Left ventricle myocardium superior (tissue), 1 donor: Measurements from ENCODE around the gene BTBD17. TPM values are rescaled to one million over a fixed set of nuclear protein-coding genes. Genes with fewer than 3 reads are reported as not detected.

Experiments used
- ATAC-seq: fragments of 200-7000 bp; cut with Tn5 transposase; one replicate; pipeline ENCODE4 v1.9.1; 2020; ENCODE audit warnings: mild to moderate bottlenecking, moderate library complexity
- DNase-seq: peaks from one replicate; pipeline ENCODE4 v3.0.0-alpha.2; 2020
- intact Hi-C: fragments of 100-400 bp; cut with micrococcal nuclease; formaldehyde crosslinking; loops from one replicate; pipeline ENCODE4 v1.11.0; 2022
- total RNA-seq: library from RNA; stranded (reverse); fragmentation: NEBNext Ultra II Directional; extraction: Animal tissue kit (Norgen Biotek cat#: 25700); gene quantifications from one replicate; pipeline ENCODE4 v1.2.1, GENCODE V29; 2021
- donor health status: DM: no; HTN: yes; CAD: no; lungs with severe emphysema.

The BTBD17 gene
- total RNA-seq, 1 donor from 2014 or later: not detected

DNA sequence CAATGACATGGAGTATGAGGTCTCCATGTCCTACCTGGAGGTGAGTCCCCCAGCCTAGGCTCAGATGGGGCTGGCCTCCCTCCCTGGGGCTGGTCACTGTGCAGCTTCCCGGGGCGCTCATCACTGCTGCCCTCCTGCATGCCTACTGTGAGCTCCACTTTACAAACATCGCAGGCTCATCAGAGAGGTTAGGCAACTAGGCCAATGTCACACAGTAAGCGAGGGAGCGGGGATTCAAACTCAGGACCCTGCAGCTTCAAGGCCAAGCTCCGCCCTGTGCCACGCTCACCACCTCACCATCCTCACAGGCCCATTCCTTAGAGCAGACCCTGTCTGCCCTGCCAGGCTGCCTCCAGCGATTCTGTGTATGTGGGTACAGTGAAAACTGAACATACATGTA, 18.5 kb downstream of the BTBD17 start:
- no peak for DNase-seq
- no peak for ATAC-seq

DNA sequence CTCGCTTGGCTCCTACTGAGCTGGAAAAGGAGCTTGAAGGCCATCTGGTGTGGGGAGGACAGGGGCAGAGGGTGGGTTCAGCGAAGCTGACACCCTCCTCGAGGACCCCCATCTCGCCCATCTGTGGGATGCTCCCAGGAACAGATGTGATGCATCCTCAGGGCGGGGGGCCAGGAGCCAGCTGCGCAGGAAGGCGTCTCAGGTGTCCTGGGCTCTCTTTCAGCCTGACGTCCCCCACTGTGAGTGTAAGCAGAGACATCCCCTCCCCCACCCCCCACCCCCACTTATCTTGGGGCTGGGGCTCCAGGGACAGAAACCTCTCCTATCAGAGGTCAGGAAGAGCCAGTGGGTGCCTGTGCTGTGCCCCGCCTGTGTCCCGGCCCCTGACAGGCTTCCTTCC, 19.4 kb downstream of the BTBD17 start:
- ATAC-seq (no peak), DNase-seq (no peak)
- intact Hi-C loops: no loop called here

More for the DNA sequence above, 18.5 kb downstream of the BTBD17 start:
- intact Hi-C loops: no loop called here

DNA sequence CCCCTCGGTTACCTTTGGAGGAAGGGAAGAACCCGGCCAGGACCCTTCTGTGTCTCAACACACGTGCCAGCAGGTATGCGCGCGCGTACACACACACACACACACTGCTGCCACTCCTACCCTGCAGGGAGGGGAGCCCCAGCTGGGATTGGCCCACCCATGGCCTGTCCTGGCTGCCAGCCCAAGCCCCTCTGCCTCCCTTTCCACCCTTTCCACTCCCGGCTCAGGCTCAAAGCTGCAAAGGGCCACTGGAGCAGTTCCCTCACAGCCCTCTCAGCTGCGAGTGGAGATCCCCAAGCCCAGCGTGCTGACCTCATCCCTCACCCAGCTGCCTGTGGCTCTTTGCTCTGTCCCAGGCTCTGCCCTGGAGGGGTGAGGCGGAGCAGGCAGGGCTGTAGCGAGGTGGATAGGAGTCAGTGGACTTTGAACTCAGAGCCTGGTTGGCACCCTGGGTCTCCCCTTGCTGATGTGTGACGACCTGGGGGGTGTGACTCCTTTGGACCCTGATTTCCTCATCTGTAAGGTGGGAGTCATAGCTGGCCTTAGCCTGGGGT, 21.1 kb downstream of the BTBD17 start:
- ATAC-seq (no peak), DNase-seq (no peak)
- intact Hi-C loops: no loop called here

DNA sequence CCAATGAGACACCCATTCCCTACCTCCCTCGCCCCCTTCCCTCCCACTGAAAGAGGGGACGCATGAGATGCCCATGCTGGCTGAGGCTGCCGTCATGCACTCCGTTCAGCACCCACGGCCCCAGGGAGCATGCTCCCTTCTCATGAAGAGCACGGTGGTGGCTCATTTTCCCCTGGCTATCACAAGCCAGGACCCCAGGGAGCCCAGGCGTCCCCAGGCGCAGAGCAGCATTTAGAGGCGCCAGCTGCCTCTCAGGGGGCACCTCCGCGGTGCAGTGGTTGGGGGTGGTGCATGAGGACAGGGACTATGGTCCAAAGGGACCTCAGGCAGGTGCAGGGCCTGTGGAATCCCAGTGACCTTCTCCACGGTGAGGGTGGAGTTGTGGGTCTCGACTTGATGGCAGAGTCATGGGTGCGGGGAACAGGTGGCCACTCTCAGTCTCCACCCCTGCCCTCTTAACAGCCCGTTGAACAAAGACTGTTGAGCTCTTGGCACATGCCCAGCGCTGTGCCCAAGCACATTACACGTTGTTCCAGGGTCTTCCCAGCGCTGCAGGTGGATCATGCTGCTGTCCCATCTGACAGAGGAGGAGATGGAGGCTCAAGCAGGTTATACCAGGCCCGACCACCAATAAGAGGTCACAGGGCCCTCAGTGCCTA, 22.0 kb downstream of the BTBD17 start:
- intact Hi-C loops: no loop called here
- DNase-seq (no peak), ATAC-seq (no peak)

DNA sequence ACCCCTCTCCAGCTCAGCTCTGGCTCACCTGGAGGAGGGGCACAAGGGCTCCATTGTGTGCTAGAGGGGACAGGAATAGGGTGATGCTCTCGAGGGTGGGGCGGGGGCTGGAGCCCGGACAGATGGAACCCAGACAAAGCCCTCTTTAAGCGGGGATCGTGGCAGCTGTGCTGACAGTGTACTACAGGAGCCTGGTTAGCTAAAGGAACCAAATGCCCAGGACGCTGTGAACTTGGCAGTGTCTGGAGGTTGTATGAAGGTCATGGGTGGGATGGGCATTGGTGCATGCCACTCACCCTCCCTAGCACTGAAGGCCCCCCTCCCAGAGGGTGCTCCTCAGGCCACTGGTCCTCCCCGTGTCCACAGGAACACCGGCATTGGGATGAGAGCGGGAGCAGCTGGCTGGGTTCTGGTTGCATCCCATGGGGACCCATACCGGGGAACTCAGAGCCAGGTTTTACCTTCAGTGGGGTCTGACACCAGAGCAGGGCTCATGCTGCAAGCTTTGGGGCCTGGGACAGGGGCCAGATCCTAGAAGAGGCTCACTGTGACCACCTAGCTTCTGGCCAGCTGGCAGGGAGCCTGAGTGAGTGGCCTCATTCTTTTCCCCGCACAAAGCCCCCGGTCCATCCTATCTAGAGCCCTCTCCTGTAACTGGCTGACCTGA, 23.7 kb downstream of the BTBD17 start:
- DNase-seq: no peak
- intact Hi-C loops: no loop called here
- no peak for ATAC-seq

DNA sequence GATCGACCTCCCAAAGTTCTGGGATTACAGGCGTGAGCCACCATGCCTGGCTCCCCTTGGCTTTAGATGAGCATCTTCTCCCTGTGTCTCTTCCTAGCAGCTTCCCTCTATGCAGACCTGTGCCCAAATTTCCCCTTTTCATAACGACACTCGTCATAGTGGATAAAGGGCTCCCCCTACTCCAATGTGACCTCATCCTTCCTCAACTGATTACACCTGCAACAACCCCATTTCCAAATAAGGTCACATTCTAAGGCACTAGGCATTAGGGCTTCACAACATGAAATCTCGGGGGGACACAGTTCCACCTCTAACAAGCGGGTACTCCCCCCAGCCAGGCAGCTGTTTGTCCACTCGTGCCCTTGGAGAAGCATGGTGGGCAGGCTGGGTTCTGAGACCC, 25.4 kb downstream of the BTBD17 start:
- intact Hi-C loops: no loop called here
- DNase-seq (no peak), ATAC-seq (no peak)

DNA sequence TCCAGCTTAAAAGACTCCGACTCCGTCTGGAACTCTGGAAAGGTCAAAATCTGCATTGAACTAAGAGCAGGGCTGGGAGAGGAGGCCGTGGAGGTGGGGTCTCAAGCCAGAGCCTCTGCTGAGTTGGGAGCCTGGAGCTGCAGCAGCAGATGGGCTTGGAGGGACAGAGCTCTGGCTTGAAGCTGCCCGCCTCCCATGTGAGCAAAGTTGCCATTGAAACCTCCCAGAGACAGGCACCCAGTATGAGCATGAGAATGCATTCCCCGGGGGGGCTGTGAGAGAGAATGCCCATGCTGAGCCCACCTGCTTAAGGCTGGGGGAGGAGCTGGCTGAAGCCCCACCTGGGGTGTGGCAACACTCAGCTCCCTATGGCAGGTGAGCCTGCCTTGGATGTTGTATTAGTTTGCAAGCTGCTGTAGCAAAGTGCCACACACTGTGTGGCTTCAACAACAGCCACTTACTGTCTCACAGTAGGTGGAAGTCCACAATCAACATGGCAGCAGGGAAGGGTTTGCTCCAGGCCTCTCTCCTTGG, 26.1 kb downstream of the BTBD17 start:
- intact Hi-C loops: no loop called here
- ATAC-seq: no peak
- no peak for DNase-seq

DNA sequence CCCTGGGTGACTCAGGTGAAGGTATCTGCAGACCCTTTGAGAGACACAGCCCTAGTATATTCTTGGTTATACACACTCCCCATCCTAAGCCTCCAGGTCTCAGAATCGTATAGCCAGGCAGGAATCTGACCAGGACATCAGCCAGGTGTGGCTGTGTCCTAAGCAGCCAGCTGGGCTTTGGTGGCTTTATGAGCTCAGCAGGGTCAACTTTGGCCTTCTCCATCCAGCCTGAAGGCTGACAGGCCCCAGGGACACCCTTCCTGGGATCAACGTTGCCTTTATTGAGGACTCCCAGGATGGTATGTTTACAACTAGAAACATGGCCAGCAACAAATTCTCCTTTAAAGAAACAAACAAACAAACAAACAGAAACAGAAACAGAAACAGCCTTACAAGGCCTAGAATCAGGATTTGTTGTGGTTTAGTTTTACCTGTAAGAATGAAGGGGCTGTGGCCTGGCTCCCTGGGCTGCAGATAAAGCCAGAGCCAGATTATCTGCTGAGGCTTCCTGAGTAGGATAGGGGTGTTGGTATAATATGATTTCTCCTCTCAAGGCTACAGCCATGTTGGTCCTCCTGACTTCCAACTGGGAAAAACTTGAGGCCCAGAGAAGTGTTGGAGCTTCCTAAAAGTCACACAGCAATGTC, 27.2 kb downstream of the BTBD17 start:
- intact Hi-C loops: no loop called here
- ATAC-seq (no peak), DNase-seq (no peak)

DNA sequence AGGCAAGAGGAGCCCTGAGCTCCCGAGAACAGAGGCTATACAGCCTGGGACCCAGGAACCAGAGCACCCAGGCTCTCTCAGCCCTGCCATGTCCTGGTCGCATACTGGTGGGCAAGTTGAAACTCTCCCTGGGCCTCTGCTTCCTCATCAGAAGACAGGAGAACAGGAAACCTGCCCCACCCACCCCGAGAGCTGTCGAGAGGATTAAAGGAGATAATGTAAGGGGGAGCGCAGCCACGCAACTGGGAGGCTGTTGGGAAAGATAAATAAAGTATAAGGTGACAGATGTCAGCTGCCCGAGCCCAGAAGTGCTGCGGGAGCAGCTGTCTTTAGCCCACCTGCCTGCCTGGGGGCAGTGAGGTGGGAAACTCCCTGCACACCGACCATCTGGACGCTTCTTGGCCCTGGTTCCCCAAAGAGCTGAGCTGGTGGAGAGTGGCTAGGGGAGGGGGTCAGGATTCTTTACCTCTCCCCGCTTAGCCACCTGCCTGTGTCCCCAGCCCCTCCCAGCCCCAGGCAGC, 28.8 kb downstream of the BTBD17 start:
- intact Hi-C loops: no loop called here
- no peak for ATAC-seq

DNA sequence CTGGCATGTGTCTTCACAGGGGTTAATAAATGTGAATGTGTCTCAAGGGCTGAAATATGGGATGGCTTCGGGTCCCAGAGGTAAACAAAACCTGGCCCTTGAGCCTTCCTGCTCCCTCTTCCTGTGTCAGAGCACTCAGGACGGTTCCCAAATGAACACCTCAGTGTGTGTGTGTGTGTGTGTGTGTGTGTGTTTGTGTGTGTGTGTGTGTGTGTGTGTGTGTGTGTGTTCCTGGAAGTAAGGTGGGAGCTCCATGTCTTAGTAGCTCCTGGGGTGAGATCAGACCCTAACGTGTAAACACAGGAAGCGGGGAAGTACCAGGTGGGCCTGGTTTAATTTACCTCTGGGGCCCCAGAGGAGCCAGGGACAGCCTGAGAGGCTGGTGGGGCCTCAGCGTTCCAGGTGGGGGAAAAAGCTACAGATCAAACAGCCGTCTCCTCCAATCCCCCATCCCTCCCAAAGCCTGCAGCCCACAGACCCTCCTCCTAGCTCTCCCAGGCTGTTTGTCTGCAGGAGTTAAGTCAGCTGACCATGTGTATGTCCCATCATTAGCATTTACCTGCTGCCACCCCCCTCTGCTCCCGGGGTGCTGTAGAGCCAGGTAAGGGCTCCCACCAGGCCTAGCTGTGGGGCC, 29.5 kb downstream of the BTBD17 start:
- DNase-seq: no peak
- no peak for ATAC-seq
- intact Hi-C loops: no loop called here

More for the DNA sequence above, 28.8 kb downstream of the BTBD17 start:
- DNase-seq: no peak

DNA sequence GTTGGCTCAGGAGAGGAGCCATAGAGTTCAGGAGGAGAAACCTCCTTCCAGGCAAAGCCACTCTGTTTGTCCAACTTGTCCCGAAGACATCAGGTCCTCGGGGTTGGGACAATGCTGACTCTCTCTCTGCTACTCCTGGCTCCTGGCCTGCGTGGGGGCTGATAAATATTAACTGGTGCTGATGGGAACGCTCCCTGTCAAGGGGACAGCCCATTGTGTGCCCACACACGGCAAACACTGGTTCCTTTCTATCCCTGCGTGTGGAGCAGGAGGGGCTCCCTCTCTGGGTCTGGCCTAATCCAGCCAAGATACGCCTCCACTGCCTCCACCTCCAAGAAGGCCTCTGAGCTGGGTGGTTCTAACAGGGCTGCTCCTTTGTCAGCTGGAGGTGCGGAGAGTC, 31.2 kb downstream of the BTBD17 start:
- intact Hi-C loops: no loop called here
- ATAC-seq (no peak), DNase-seq (no peak)

DNA sequence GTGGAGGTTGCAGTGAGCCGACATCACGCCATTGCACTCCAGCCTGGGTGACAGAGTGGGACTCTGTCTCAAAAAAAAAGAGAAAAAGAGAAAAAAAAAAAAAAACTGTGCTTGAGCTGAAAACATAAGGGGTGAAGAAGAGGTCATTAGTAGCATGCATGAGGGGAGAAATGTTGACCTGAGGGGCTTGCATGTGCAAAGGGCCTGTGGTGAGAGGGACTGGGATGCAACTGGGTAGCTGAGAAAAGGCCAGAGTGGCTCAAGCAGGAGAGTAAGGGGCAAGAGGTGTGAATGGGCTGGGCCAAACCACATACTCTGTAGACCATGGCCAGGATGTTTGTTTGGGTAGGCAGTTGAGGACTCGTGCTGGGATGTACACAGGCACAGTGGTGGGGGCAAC, 32.3 kb downstream of the BTBD17 start:
- intact Hi-C loops: no loop called here
- ATAC-seq (no peak), DNase-seq (no peak)

DNA sequence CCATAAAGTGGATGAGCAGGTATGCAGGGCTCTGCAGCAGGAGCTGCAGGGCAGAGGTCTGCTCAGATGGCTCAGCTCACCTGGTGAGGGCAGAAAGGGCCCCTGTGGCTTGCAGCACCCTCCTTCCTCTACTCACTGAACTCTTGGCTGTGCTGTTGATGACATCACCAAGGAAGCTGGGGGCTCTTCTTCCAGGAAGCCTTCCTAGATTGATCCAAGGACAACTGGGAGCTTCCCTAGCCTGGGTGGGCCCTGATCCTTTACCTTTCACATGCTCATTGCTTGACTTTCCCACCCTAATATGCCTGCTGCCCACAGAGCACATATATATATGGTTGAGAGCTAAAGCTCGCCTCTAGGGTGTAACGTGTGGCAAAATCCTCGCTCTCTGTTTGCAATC, 33.2 kb downstream of the BTBD17 start:
- intact Hi-C loops: no loop called here
- DNase-seq: no peak
- no peak for ATAC-seq

DNA sequence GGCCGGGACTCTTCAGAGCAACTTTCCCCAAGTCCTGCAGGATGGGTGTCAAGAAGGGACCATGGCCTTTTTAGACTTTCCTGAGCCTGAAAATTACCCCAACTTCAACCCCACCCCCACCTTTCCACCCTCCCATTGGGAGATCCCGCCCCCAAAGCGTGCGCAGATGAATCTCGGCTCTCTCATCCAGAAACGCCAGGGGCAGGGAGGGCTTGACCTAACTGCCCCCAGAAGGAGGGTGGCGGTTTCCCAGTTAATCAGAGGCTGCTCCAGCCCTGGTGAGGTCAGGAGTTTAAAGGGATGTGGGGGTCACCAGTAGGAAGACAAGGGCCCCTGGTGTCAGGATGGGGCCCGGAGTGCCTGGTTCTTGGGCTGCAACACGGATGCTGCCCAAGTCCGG, 35.2 kb downstream of the BTBD17 start:
- no peak for ATAC-seq
- intact Hi-C loops: no loop called here
- DNase-seq: no peak

DNA sequence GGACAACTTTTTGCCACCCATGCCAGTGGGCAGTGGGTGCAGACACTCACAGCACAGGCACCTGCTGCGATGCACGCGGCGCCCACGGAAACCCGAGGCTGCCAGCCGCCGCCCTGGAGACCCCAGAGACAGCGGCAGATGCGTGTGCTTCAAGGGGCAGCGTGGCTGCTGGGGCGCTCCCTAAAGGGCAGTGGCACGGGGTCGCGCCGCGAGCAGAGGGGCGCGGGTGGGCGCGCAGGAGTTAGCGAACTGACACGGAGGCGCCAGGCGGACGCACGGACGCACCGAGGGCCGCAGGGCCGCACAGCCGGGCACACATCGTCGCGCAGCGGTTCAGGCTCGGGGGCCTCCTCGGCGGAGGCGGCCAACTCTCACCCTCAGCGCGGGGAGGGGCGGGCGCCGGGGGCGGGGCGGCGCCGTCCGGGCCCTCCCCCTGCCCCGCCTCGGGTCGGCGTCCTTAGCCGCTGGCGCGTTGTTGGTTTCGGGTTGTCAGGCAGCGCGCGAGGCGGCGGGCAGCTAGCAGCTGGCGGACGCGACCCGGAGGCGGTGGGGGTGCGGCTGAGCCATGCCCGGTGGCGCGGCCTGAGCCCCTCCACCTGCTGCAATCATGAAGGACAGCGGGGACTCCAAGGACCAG, 35.8 kb downstream of the BTBD17 start, which contains the start of gene KIF19:
Gene KIF19 (plus strand): TSS at position 484 of the 637 bp plus-strand sequence. CDS start 124 bp downstream, at position 608.
- peak; percentile 93 for ATAC-seq
- intact Hi-C loops: no loop called here
- peak; percentile 73 for DNase-seq

DNA sequence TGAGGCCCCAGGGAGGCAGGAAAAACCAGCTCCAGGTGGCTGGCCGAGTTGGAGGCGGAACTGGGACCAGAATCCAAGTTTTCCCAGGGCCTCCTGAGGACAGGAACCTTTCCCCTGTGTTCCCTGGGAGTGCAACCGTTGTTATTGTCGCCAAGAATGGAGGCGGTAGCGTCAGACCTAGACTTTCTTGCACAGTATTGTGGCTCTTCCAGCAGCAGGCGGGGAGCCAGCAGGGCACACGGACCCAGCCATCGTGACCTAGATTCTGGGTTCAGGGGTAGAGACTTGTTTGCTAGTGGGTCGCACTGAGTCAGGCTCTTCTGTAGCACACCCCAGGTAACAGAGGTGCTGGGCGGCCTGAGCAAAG, 36.3 kb downstream of the BTBD17 start:
- DNase-seq: no peak
- ATAC-seq: peak; percentile 57
- intact Hi-C loops: no loop called here

DNA sequence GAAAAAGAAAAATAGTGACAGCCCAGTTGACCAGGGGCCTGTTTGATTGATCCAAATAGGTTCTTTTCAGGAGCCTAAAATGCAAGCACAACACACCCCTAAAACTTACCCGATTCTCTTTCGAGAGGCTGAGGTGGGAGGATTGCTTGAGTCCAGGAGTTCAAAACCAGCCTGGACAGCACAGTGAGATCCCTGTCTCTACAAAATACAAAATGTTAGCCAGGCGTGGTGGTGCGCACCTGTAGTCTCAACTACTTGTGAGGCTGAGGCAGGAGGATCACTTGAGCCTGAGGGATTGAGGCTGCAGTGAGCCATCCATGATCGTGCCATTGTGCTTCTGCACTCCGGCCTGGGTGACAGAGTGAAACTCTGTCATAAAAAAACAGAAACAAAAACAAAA, 37.1 kb downstream of the BTBD17 start:
- no peak for ATAC-seq

DNA sequence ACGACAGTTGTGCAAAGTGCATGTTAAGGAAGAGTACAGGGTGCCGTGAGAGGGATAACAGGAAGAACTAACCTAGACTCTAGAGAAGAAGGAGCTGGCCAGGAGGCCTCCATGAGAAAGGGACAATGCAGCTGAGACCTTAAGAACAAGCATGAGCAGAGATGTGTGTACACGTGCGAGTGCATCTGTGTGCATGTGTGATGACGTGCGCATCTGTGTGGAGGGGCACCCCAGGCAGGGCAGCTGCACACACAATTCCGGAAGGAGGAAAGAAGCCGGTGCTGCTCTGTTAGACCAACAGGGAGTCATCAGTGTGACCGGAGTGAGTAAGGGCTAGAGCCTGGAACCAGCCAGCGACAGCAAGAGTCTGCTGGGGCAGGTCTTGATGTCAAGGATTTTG, 43.3 kb downstream of the BTBD17 start:
- no peak for ATAC-seq
- intact Hi-C loops: no loop called here
- no peak for DNase-seq

More for the DNA sequence above, 37.1 kb downstream of the BTBD17 start:
- intact Hi-C loops: no loop called here
- no peak for DNase-seq

DNA sequence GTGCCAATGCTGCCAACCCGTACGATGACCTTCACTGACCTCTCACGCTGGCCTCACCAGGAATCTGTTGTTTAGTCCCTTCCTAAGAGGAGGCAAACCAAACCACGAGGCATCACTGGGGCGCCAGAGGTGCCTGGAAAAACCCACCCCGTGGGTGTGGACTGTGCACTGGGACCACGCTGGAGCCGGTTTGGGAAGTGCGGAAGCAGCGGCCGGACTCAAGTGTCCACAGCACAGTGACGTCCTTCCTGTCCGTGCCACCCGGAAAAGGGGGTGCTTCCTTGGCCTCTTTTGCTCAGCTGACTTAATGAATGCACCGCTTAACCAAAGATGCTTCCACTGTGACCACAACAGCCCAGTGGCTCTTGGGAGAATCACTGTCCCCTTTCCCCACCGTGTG, 44.6 kb downstream of the BTBD17 start:
- intact Hi-C loops: no loop called here
- ATAC-seq: no peak
- no peak for DNase-seq
